Large intestine (tissue), 3 donors: ENCODE results near the gene WTAP. TPM values are rescaled to one million over a fixed set of nuclear protein-coding genes. Genes with fewer than 3 reads are reported as not detected.
"Not testable (repeated sequence)": the region's sequence is repeated elsewhere in the genome, so short reads cannot be mapped to it uniquely, and the experiment has no call there.

Experiments
- DNase-seq, 2 donors: peaks; one replicate each; pipeline versions ENCODE4 v3.0.0 to v3.0.0-alpha.2; 2013
- H3K27ac ChIP-seq: one replicate; pipeline ENCODE4 v1.5.1; 2013; ENCODE audit warnings: low read length
- H3K27me3 ChIP-seq: 2 replicates; pipeline ENCODE4 v1.6.1; 2013; ENCODE audit warnings: low read length; ENCODE audit not compliant: control insufficient read depth, insufficient read depth
- H3K36me3 ChIP-seq: 2 replicates; pipeline ENCODE4 v1.6.1; 2013; ENCODE audit warnings: low read length; ENCODE audit not compliant: control insufficient read depth, insufficient read depth
- H3K4me1 ChIP-seq: one replicate; pipeline ENCODE4 v1.6.1; 2013; ENCODE audit warnings: low read length; ENCODE audit not compliant: control insufficient read depth, insufficient read depth
- H3K4me3 ChIP-seq: one replicate; pipeline ENCODE4 v1.5.1; 2013; ENCODE audit warnings: low read length
- H3K9me3 ChIP-seq: one replicate; pipeline ENCODE4 v1.6.1; 2013; ENCODE audit warnings: mild to moderate bottlenecking, low read depth, low read length, moderate library complexity; ENCODE audit not compliant: control insufficient read depth
- WGBS: methylation state at CpG from one replicate; pipeline ENCODE4 v1.1.5; 2013; ENCODE audit warnings: low lambda C conversion rate; ENCODE audit not compliant: insufficient coverage; 5-methylcytosine and 5-hydroxymethylcytosine counted together
- polyA plus RNA-seq: library from polyadenylated mRNA; unstranded; fragments of 120-200 nt; gene quantifications from one replicate; pipeline ENCODE4 v1.2.1, GENCODE V29; 2013

WTAP gene
- polyA plus RNA-seq, 1 donor: 99.7 TPM

- Histone ChIP-seq H3K27ac (peak overlapping the region; percentile 44), H3K4me1 (peaks cover 20% of the 10 kb centered on the region), H3K27me3 (no peaks in the 10 kb centered on the region), H3K9me3 (no peaks in the 10 kb centered on the region), H3K4me3 (no peak overlapping the region), H3K36me3 (peaks cover 80% of the 10 kb centered on the region)
- peak in 1 of 2 donors; percentile 62 for DNase-seq
- no CpG with 5 or more reads among the region's 3 CpGs for WGBS
Measured at GRCh38 chr6:159778542-159779103, 51.3 kb downstream of the WTAP start.

- DNase-seq: peak in 1 of 2 donors; percentile 7
- H3K27ac ChIP-seq: peak overlapping the region; percentile 99
- peaks cover 44% of the 10 kb centered on the region for H3K36me3 ChIP-seq
- WGBS: no CpG with 5 or more reads among the region's 15 CpGs
- H3K4me3 ChIP-seq: peak overlapping the region; percentile 95
- H3K9me3 ChIP-seq: peaks cover 4% of the 10 kb centered on the region
- H3K4me1 ChIP-seq: peaks cover 21% of the 10 kb centered on the region
- no peaks in the 10 kb centered on the region for H3K27me3 ChIP-seq
Measured at GRCh38 chr6:159788276-159788675, 61.0 kb downstream of the WTAP start.

GRCh38 chr6:159788753-159789376 is 61.6 kb downstream of the WTAP start:
- DNase-seq: peak; percentile 41 to 71
- Histone ChIP-seq H3K27ac (peak overlapping the region; percentile 99), H3K27me3 (no peaks in the 10 kb centered on the region), H3K9me3 (peaks cover 4% of the 10 kb centered on the region), H3K4me3 (peak overlapping the region; percentile 95), H3K4me1 (peaks cover 21% of the 10 kb centered on the region), H3K36me3 (peaks cover 41% of the 10 kb centered on the region)
- WGBS: no CpG with 5 or more reads among the region's 60 CpGs

GRCh38 chr6:159789377-159790148 is 62.3 kb downstream of the WTAP start, which contains the start of gene TCP1:
TCP1 (minus strand) TSS chr6:159789602; CDS start chr6:159789468, 134 bp downstream.
- H3K4me1 ChIP-seq: peaks cover 24% of the 10 kb centered on the region
- peak; percentile 100 for DNase-seq
- H3K36me3 ChIP-seq: peaks cover 39% of the 10 kb centered on the region
- peak within 1 kb of the TSS; percentile 95 for H3K4me3 ChIP-seq
- no peaks in the 10 kb centered on the region for H3K27me3 ChIP-seq
- WGBS: no CpG with 5 or more reads among the region's 64 CpGs
- peaks cover 4% of the 10 kb centered on the region for H3K9me3 ChIP-seq
- peak within 1 kb of the TSS; percentile 99 for H3K27ac ChIP-seq

GRCh38 chr6:159790149-159790955 is 63.0 kb downstream of the WTAP start, which contains the start of gene MRPL18:
MRPL18 (plus strand) TSS chr6:159790467; CDS start chr6:159790588, 121 bp downstream.
- Histone ChIP-seq H3K4me3 (peak within 1 kb of the TSS; percentile 95), H3K27me3 (no peaks in the 10 kb centered on the region), H3K9me3 (peaks cover 4% of the 10 kb centered on the region), H3K4me1 (peaks cover 25% of the 10 kb centered on the region), H3K27ac (peak within 1 kb of the TSS; percentile 99), H3K36me3 (peaks cover 33% of the 10 kb centered on the region)
- WGBS: no CpG with 5 or more reads among the region's 56 CpGs
- DNase-seq: peak; percentile 97

GRCh38 chr6:159790956-159791598 is 63.8 kb downstream of the WTAP start:
- H3K36me3 ChIP-seq: peaks cover 28% of the 10 kb centered on the region
- H3K4me3 ChIP-seq: peak overlapping the region; percentile 90
- peaks cover 25% of the 10 kb centered on the region for H3K4me1 ChIP-seq
- H3K9me3 ChIP-seq: peaks cover 4% of the 10 kb centered on the region
- H3K27me3 ChIP-seq: no peaks in the 10 kb centered on the region
- H3K27ac ChIP-seq: peak overlapping the region; percentile 99
- peak in 1 of 2 donors; percentile 29 for DNase-seq
- no CpG with 5 or more reads among the region's 18 CpGs for WGBS

- H3K27me3 ChIP-seq, H3K4me3 ChIP-seq, DNase-seq, H3K9me3 ChIP-seq: not testable (repeated sequence)
- H3K4me1 ChIP-seq: peaks cover 18% of the 10 kb centered on the region
- peak overlapping the region; percentile 57 for H3K27ac ChIP-seq
- peaks cover 47% of the 10 kb centered on the region for H3K36me3 ChIP-seq
- no CpG with 5 or more reads among the region's 8 CpGs for WGBS
Measured at GRCh38 chr6:159794976-159795375, 67.7 kb downstream of the WTAP start.

- Histone ChIP-seq H3K4me3 (no peak overlapping the region), H3K27me3 (no peaks in the 10 kb centered on the region), H3K9me3 (peaks cover 6% of the 10 kb centered on the region), H3K36me3 (peaks cover 43% of the 10 kb centered on the region), H3K4me1 (peaks cover 12% of the 10 kb centered on the region), H3K27ac (no peak overlapping the region)
- 20% methylated on average over 1 of the region's 1 CpG for WGBS
- DNase-seq: no peak
Measured at GRCh38 chr6:159797554-159797953, 70.2 kb downstream of the WTAP start.

- no peak within 1 kb of the TSS for H3K4me3 ChIP-seq
- no peaks in the 10 kb centered on the region for H3K27me3 ChIP-seq
- peaks cover 3% of the 10 kb centered on the region for H3K4me1 ChIP-seq
- no peak for DNase-seq
- H3K9me3 ChIP-seq: peaks cover 6% of the 10 kb centered on the region
- H3K27ac ChIP-seq: no peak within 1 kb of the TSS
- H3K36me3 ChIP-seq: peaks cover 33% of the 10 kb centered on the region
- WGBS: no CpG with 5 or more reads among the region's 50 CpGs
Measured at GRCh38 chr6:159800141-159800865, 73.0 kb downstream of the WTAP start, which contains the start of gene PNLDC1. PNLDC1 (plus strand) TSS chr6:159800276; CDS start chr6:159800308, 32 bp downstream.
